Retina (tissue), 1 donor: ENCODE data around the gene FAAP100.
"Not testable (repeated sequence)": the region's sequence is repeated elsewhere in the genome, so short reads cannot be mapped to it uniquely, and the experiment has no call there.

Source experiments
- DNase-seq: peaks from one replicate; pipeline ENCODE4 v3.0.0-alpha.2; 2016

FAAP100 gene

GRCh38 chr17:81552244-81553017 is at the start of gene FAAP100:
TSS of gene FAAP100 (minus strand) at chr17:81552353. CDS start at chr17:81552330, 23 bp downstream.
- peak; percentile 96 for DNase-seq

- DNase-seq: peak; percentile 76
Measured at GRCh38 chr17:81601525-81602120, 49.5 kb upstream of the FAAP100 start.

GRCh38 chr17:81599719-81600486 is 47.8 kb upstream of the FAAP100 start:
- no peak for DNase-seq

- DNase-seq: no peak
Measured at GRCh38 chr17:81593105-81593871, 41.1 kb upstream of the FAAP100 start.

DNA sequence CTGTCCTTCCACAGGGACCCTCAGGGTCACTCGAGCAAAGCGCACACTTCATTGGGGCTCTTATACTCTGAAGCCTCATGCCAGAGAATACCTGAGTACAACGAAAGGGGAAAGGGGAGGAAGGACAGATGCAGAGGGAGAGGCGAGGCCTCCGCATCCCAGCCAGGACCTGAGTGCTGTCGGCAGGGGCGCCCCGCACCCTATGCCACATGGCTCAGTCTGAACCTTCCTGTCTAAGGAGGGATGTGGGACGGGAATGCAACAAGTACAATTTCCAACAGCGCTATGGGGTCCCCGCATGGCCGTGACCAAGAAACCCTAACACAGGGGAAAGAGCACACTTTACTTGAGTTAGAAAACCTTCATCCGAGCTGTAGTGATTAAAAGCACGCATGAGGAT is 39.8 kb upstream of the FAAP100 start:
- DNase-seq: no peak

- no peak for DNase-seq
Measured at GRCh38 chr17:81590121-81590520, 38.0 kb upstream of the FAAP100 start.

DNA sequence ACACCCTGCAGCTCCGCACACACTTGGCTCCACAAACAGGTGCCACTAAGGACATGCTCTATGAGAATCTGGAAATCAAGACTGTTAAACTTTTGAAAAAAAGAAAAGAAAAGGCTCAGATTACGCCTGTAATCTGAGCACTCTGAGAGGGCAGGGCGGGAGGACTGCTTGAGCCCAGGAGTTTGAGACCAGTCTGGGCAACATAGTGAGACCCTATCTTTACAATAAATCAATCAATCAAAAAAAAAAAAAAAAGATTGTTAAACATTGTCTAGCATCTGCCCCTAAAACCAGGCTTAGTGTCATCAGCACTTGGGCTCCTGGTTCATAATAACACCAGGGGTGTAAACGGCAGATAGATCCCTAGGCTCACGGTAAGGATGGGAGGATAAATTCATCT is 37.5 kb upstream of the FAAP100 start:
- DNase-seq: no peak

DNA sequence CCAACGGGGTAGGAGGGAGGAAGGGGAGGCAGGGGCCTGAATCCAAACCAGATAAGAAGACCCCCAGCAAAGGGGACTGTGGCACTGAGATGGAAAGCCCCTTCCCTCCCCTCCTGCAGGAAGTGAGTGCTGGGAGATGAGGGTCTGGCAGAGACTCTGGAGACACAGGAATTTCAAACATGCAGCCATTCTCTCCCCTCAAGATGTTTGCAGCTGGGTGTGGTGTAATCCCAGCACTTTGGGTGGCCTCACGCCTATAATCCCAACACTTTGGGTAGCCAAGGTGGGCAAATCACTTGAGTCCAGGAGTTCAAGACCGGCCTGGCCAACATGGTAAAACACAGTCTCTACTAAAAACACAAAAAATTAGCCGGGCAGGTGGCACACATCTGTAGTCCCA is 33.9 kb upstream of the FAAP100 start:
- DNase-seq: no peak

DNA sequence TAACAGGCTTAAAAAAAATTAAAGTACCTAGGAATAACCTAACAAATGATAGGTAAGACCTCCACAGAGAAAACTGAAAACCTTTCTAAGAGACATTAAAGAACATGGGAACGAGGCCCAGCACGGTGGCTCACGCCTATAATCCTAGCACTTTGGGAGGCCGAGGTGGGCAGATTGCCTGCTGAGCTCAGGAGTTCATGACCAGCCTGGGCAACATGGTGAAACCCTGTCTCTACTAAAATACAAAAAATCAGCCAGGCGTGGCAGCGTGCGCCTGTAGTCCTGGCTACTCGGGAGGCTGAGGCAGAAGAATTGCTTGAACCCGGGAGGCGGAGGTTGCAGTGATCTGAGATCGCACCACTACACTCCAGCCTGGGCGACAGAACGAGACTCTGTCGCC is 32.6 kb upstream of the FAAP100 start:
- DNase-seq: not testable (repeated sequence)

GRCh38 chr17:81583589-81584342 is 31.6 kb upstream of the FAAP100 start:
- DNase-seq: no peak

- DNase-seq: no peak
Measured at GRCh38 chr17:81582749-81583148, 30.6 kb upstream of the FAAP100 start.

DNA sequence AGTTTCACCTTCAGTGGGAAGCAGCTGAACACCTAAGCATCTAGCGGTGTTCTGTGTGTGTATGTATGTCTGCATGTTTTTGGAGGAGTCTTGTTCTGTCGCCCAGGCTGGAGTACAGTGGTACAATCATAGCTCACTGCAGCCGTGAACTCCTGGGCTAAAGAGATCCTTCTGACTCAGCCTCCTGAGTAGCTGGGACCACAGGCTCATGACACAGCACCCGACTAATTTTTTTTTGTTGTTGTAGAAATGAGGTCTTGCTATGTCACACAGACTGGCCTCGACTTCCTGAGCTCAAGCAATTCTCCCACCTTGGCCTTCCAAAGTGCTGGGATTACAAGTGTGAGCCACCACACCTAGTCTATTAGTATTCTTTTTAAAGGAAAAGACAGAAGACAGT is 30.2 kb upstream of the FAAP100 start:
- no peak for DNase-seq

DNA sequence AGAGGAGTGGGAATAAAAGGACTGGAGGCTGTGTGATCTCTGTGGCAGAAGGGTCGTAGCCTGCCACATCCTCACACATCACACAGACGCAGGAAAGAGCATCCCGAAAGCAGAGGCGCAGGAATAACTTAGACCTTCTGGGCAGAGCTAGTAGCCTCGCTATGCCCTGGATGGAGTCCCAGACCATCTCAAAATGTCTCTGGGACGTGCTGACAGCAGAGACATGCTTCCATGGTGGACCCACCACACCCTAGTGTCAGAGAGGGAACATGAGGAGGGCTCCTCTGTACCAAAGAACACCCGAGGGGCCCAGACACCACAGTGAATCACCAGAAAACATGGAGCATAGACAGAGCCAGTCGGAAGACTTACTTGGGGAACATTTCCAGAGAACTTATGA is 29.6 kb upstream of the FAAP100 start:
- DNase-seq: no peak

GRCh38 chr17:81580481-81580880 is 28.3 kb upstream of the FAAP100 start:
- no peak for DNase-seq

- DNase-seq: no peak
Measured at GRCh38 chr17:81579821-81580321, 27.7 kb upstream of the FAAP100 start.

GRCh38 chr17:81579298-81579697 is 27.1 kb upstream of the FAAP100 start:
- DNase-seq: no peak

GRCh38 chr17:81578561-81579225 is 26.5 kb upstream of the FAAP100 start:
- no peak for DNase-seq

DNA sequence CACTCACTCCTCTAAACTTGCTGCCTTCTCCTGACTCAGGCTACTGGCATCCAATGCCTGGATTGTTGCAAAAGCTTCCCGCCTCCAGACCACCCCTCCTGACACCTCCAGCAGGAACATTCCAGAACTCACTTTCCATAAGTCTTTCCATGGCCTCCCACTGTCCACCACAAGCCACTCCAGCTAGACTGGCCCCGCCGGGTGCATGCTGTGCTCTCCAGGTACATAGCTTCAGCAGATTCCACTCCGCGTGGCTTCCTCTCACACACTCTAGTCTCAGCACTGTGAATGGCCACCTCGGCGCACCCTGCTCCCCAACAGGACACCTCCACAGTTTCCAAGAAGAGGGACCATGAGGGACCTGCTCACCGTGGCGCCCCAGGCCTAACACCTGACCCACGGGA is 25.9 kb upstream of the FAAP100 start:
- no peak for DNase-seq

DNA sequence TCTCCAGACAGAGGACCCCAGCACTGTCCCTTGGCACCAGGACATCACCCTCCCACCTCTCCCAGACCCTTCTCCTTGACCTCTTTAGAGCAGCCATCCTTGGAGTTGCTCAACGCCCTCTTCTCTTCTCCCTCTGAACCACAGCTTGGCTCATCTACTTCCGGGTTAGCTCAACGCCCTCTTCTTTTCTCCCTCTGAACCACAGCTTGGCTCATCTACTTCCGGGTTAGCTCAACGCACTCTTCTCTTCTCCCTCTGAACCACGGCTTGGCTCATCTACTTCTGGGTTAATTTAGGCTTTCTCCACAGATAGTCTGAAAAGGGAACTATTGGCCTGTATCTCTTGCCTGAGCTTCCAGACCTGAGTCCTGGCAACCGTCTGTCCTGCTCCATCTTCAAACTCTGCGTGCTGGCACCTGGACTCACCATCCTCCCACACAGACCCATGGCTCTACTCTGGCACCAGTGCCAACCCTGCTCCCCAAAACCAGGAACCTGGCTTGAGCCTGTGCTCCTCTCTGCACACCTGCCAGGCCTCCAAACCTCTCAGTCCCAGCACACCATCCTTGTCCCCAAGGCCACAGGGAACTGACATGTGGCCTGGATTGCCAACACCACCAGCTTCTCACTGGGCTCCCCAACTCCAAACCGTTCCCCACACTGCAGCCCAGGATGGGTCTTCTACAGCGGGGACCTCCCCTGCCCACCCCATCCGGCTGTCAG is 25.3 kb upstream of the FAAP100 start:
- DNase-seq: no peak

- DNase-seq: no peak
Measured at GRCh38 chr17:81576621-81577277, 24.6 kb upstream of the FAAP100 start.
